NCI-H1694 (cell line): ENCODE measurements around the gene HEMK1.
A peak's percentile ranks its signal among the peaks of the same experiment; 100 is the strongest.

Source experiments
- DNase-seq: peaks from one replicate; lab custom pipeline; 2025; lab: John Stamatoyannopoulos, UW

Gene HEMK1

GRCh38 chr3:50568947-50569749, at the start of gene HEMK1:
Gene HEMK1, plus strand, starts transcription at chr3:50569522. Its CDS starts 1,583 bp downstream, at chr3:50571105.
- peak; percentile 63 for DNase-seq

- DNase-seq = no peak
Measured at GRCh38 chr3:50520849-50521248, 48.5 kb upstream of the HEMK1 start.

GRCh38 chr3:50521572-50521971, 47.8 kb upstream of the HEMK1 start:
- DNase-seq = no peak

GRCh38 chr3:50523279-50523811, 46.0 kb upstream of the HEMK1 start:
- no peak for DNase-seq

- no peak for DNase-seq
Measured at GRCh38 chr3:50524746-50525145, 44.6 kb upstream of the HEMK1 start.

GRCh38 chr3:50525191-50525910, 44.0 kb upstream of the HEMK1 start:
- no peak for DNase-seq

- no peak for DNase-seq
Measured at GRCh38 chr3:50525987-50526386, 43.3 kb upstream of the HEMK1 start.

- DNase-seq = no peak
Measured at GRCh38 chr3:50530001-50530970, 39.0 kb upstream of the HEMK1 start.

- no peak for DNase-seq
Measured at GRCh38 chr3:50531201-50531600, 38.1 kb upstream of the HEMK1 start.

- DNase-seq = no peak
Measured at GRCh38 chr3:50532062-50532705, 37.1 kb upstream of the HEMK1 start.

- DNase-seq = no peak
Measured at GRCh38 chr3:50533316-50533715, 36.0 kb upstream of the HEMK1 start.

- no peak for DNase-seq
Measured at GRCh38 chr3:50533807-50534461, 35.4 kb upstream of the HEMK1 start.

GRCh38 chr3:50534681-50535330, 34.5 kb upstream of the HEMK1 start:
- no peak for DNase-seq

GRCh38 chr3:50536471-50537180, 32.7 kb upstream of the HEMK1 start:
- DNase-seq = no peak

GRCh38 chr3:50537421-50538129, 31.7 kb upstream of the HEMK1 start:
- no peak for DNase-seq

GRCh38 chr3:50539356-50540286, 29.7 kb upstream of the HEMK1 start:
- no peak for DNase-seq

- peak; percentile 6 for DNase-seq
Measured at GRCh38 chr3:50542177-50543034, 26.9 kb upstream of the HEMK1 start.
